Measurements from ENCODE around the gene ATP5F1B. TPM values are rescaled to one million over a fixed set of nuclear protein-coding genes. Genes with fewer than 3 reads are reported as not detected.

Gene ATP5F1B
- 100 to 1,000 TPM; 310 to 557 (median 431) TPM for total RNA-seq

- H3K36me3 ChIP-seq: peaks cover 27 to 36% of the 10 kb centered on the region in 2 donors
- H3K27me3 ChIP-seq: no peaks in the 10 kb centered on the region
- WGBS, 2 donors: 0 to 1% methylated on average over 23 to 30 of the region's 39 CpGs
- peaks cover 14 to 17% of the 10 kb centered on the region in 2 donors for H3K4me1 ChIP-seq
- intact Hi-C loops (cut with DNase I): loop anchor here (5.0 to 10.0 kb wide), 2 partner anchors 41 to 79 kb away; partner anchors contain the start of genes NACA and PTGES3
- TF ChIP-seq POLR2A (IDR thresholded peaks at IDR 0.05): peak; percentile 92 to 99
- peak in 1 of 6 experiments; percentile 3 for TF ChIP-seq CTCF (IDR thresholded peaks at IDR 0.05)
- H3K27ac ChIP-seq: peak within 1 kb of the TSS; percentile 94 to 97 (median 95)
- peak within 1 kb of the TSS; percentile 60 to 87 (median 77) for H3K4me3 ChIP-seq (replicated peaks in 1 of 3)
- DNase-seq: peak; percentile 95 to 97
- no peaks in the 10 kb centered on the region for H3K9me3 ChIP-seq
These were observed at the start of gene ATP5F1B for GRCh38 chr12:56645717-56646446. TSS of gene ATP5F1B (minus strand) at chr12:56645984. CDS start at chr12:56645963, 21 bp downstream.

GRCh38 chr12:56694161-56694560 lies 48.4 kb upstream of the ATP5F1B start:
- no peak overlapping the region for H3K27ac ChIP-seq
- H3K4me3 ChIP-seq (replicated peaks in 1 of 3): no peak overlapping the region
- no peaks in the 10 kb centered on the region for H3K36me3 ChIP-seq
- 88 to 90% methylated on average over 5 of the region's 5 CpGs for WGBS, 2 donors
- peaks cover 3 to 5% of the 10 kb centered on the region in 2 donors for H3K4me1 ChIP-seq
- H3K27me3 ChIP-seq: no peaks in the 10 kb centered on the region
- TF ChIP-seq POLR2A (IDR thresholded peaks at IDR 0.05) (no peak), CTCF (IDR thresholded peaks at IDR 0.05) (no peak)
- H3K9me3 ChIP-seq: no peaks in the 10 kb centered on the region
- DNase-seq: no peak
- intact Hi-C loops (cut with DNase I): no loop called here

- no peak for DNase-seq
- Histone ChIP-seq H3K36me3 (no peaks in the 10 kb centered on the region), H3K9me3 (no peaks in the 10 kb centered on the region), H3K4me1 (peaks cover 23 to 25% of the 10 kb centered on the region in 2 donors), H3K27me3 (no peaks in the 10 kb centered on the region), H3K4me3 (replicated peaks in 1 of 3) (peak overlapping the region; percentile 4 to 40 (median 40)), H3K27ac (peak overlapping the region; percentile 87 to 100 (median 94))
- intact Hi-C loops (cut with DNase I): loop anchor here (5.0 kb wide), 2 partner anchors 34 to 41 kb away; partner anchors contain the start of gene ATP5F1B
- WGBS, 2 donors: 1 to 2% methylated on average over 7 of the region's 7 CpGs
- TF ChIP-seq POLR2A (IDR thresholded peaks at IDR 0.05) (no peak), CTCF (IDR thresholded peaks at IDR 0.05) (no peak)
These were observed 43.0 kb upstream of the ATP5F1B start for GRCh38 chr12:56688846-56689109.

DNA sequence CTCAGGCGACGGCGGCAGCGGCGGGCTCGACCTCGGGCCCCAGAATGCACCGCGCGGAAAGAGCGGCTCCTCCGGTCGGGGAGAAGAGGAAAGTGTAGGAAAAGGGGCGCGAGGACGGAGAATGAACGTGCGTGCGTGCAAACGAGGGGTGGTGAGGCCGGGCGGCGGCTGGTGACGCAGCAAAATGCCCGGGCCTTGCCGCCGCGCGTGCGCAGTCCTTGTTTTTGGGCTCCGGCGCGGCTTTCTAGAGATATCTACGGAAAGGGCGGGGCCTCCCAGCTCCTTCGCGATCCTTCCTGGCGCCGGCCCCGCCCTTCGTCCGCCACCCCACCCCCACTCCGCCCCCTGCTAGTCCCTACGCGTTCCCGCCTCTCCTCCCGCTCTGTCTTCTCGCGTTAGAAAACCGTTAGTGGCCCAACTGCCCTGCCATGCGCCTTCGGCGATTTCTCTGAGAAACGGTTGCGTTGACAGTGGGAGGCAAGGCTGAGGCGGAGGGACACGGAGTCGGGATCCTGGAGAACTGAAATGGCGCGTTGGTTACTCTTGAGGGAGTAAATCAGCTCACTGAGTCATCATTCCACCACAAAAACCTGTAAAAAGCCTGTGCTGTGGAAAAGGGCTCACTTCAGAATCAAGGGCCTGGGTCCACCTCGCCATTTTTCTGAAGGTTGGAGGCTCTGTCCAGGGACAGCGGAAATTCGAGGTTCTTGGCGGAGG lies 42.5 kb upstream of the ATP5F1B start, which contains the start of gene PTGES3:
PTGES3 (minus strand) TSS at position 156 of the 717 bp plus-strand sequence. CDS start 285 bp downstream, outside the sequence.
- WGBS, 2 donors: 0 to 1% methylated on average over 44 to 59 of the region's 64 CpGs
- Histone ChIP-seq H3K9me3 (no peaks in the 10 kb centered on the region), H3K36me3 (no peaks in the 10 kb centered on the region), H3K27ac (peak within 1 kb of the TSS; percentile 94 to 100 (median 97)), H3K4me1 (peaks cover 23 to 25% of the 10 kb centered on the region in 2 donors), H3K27me3 (no peaks in the 10 kb centered on the region), H3K4me3 (replicated peaks in 1 of 3) (peak within 1 kb of the TSS; percentile 40 to 68 (median 56))
- peak; percentile 98 for DNase-seq
- peak; percentile 91 to 98 for TF ChIP-seq POLR2A (IDR thresholded peaks at IDR 0.05)
- TF ChIP-seq CTCF (IDR thresholded peaks at IDR 0.05): no peak
- intact Hi-C loops (cut with DNase I): loop anchor here (5.0 kb wide), 2 partner anchors 34 to 41 kb away; partner anchors contain the start of gene ATP5F1B
